ENCODE data around the gene TTC14.

DNA sequence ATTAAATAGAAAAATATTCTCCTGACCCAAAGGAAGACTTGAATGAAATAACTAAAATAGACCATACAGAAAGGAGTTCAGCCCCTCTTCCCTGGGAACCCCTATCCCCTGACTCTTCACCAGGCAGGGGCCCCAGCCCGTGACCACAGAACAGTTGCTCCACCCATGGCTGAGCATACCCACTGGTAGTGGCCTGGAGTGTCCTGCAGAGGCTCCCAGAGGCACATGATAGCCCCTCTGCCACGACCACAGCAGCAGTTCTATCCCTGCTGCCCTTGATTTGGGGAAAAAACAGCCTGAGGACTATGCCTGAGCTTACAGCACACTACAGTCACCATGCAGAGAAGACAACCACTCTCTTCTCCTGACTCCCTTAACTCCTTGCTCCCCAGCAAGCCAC lies 31.8 kb downstream of the TTC14 start:
- TF ChIP-seq RAD21 (conservative IDR thresholded peaks at IDR 0.05) (no peak), EZH2 (IDR thresholded peaks at IDR 0.05; ENCODE audit: borderline replicate concordance, insufficient read depth, low read length, poor library complexity, severe bottlenecking) (no peak), EP300 (conservative IDR thresholded peaks at IDR 0.05; ENCODE audit: poor library complexity, severe bottlenecking) (no peak), POLR2AphosphoS5 (IDR thresholded peaks at IDR 0.05) (no peak), TAF1 (IDR thresholded peaks at IDR 0.05; ENCODE audit: low read depth) (no peak)
- TF ChIP-seq, protein P1, sequence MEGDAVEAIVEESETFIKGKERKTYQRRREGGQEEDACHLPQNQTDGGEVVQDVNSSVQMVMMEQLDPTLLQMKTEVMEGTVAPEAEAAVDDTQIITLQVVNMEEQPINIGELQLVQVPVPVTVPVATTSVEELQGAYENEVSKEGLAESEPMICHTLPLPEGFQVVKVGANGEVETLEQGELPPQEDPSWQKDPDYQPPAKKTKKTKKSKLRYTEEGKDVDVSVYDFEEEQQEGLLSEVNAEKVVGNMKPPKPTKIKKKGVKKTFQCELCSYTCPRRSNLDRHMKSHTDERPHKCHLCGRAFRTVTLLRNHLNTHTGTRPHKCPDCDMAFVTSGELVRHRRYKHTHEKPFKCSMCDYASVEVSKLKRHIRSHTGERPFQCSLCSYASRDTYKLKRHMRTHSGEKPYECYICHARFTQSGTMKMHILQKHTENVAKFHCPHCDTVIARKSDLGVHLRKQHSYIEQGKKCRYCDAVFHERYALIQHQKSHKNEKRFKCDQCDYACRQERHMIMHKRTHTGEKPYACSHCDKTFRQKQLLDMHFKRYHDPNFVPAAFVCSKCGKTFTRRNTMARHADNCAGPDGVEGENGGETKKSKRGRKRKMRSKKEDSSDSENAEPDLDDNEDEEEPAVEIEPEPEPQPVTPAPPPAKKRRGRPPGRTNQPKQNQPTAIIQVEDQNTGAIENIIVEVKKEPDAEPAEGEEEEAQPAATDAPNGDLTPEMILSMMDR (IDR thresholded peaks at IDR 0.05; ENCODE audit: poor library complexity, severe bottlenecking): no peak
- TF ChIP-seq, protein P2, sequence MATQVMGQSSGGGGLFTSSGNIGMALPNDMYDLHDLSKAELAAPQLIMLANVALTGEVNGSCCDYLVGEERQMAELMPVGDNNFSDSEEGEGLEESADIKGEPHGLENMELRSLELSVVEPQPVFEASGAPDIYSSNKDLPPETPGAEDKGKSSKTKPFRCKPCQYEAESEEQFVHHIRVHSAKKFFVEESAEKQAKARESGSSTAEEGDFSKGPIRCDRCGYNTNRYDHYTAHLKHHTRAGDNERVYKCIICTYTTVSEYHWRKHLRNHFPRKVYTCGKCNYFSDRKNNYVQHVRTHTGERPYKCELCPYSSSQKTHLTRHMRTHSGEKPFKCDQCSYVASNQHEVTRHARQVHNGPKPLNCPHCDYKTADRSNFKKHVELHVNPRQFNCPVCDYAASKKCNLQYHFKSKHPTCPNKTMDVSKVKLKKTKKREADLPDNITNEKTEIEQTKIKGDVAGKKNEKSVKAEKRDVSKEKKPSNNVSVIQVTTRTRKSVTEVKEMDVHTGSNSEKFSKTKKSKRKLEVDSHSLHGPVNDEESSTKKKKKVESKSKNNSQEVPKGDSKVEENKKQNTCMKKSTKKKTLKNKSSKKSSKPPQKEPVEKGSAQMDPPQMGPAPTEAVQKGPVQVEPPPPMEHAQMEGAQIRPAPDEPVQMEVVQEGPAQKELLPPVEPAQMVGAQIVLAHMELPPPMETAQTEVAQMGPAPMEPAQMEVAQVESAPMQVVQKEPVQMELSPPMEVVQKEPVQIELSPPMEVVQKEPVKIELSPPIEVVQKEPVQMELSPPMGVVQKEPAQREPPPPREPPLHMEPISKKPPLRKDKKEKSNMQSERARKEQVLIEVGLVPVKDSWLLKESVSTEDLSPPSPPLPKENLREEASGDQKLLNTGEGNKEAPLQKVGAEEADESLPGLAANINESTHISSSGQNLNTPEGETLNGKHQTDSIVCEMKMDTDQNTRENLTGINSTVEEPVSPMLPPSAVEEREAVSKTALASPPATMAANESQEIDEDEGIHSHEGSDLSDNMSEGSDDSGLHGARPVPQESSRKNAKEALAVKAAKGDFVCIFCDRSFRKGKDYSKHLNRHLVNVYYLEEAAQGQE (IDR thresholded peaks at IDR 0.05; ENCODE audit: borderline replicate concordance): no peak
